Measurements from ENCODE around the gene MBOAT2.

GRCh38 chr2:8831516-8831915 lies 172.0 kb downstream of the MBOAT2 start:
- TF ChIP-seq ZNF609 (CRISPR knock-in tag; IDR thresholded peaks at IDR 0.05; ENCODE audit: borderline replicate concordance) = no peak
- no peak for TF ChIP-seq TFE3 (CRISPR knock-in tag; IDR thresholded peaks at IDR 0.05)
- TF ChIP-seq TAF1 (CRISPR knock-in tag; IDR thresholded peaks at IDR 0.05) = no peak

Measured in HepG2 (cell line).